Panc1 (cell line): ENCODE data around the gene PTPRF. TPM values are rescaled to one million over a fixed set of nuclear protein-coding genes. Genes with fewer than 3 reads are reported as not detected.

ENCODE experiments used
- ATAC-seq: fragments of 200-7000 bp; cut with Tn5 transposase; 2 replicates; pipeline ENCODE4 v1.9.1; 2020; ENCODE audit warnings: mild to moderate bottlenecking, moderate library complexity
- BruUV-seq: library from RNA; stranded (reverse); fragments of 400-500 nt; replicated peaks from 2 replicates; lab custom pipeline; 2021; lab: Mats Ljungman, UMichigan
- CTCF ChIA-PET: fragments of 300-600 bp; sonication (Branson Sonifier 250); formaldehyde crosslinking; loops from one replicate; lab custom pipeline; 2022; ENCODE audit warnings: antibody characterized with exemption; lab: Charles Lee
- POLR2A ChIA-PET: fragments of 300-600 bp; sonication (Branson Sonifier 250); formaldehyde crosslinking; loops from one replicate; lab custom pipeline; 2022; ENCODE audit warnings: antibody characterized with exemption; lab: Charles Lee
- DNase-seq: peaks from one replicate; pipeline ENCODE4 v3.0.0-alpha.2; 2010; ENCODE audit warnings: low read depth, low spot score
- H3K27ac ChIP-seq: 2 replicates; pipeline ENCODE4 v1.5.1; 2011; ENCODE audit warnings: mild to moderate bottlenecking, low read length, inconsistent platforms
- H3K27me3 ChIP-seq: fragments of 200-500 bp; sonication (Bioruptor generic); 2 replicates; pipeline ENCODE4 v1.6.0; 2014; ENCODE audit warnings: low read length, inconsistent platforms; ENCODE audit not compliant: control insufficient read depth, insufficient read depth
- H3K36me3 ChIP-seq: fragments of 200-500 bp; sonication (Bioruptor generic); 2 replicates; pipeline ENCODE4 v1.5.1; 2014; ENCODE audit warnings: inconsistent platforms, mild to moderate bottlenecking, low read length, moderate library complexity; ENCODE audit not compliant: control insufficient read depth, insufficient read depth
- H3K4me1 ChIP-seq: 2 replicates; pipeline ENCODE4 v1.5.1; 2011; ENCODE audit warnings: inconsistent platforms, mild to moderate bottlenecking, low read length, moderate library complexity; ENCODE audit not compliant: control insufficient read depth, insufficient read depth
- H3K4me3 ChIP-seq, 2 experiments: 2 replicates each; pipeline ENCODE4 v1.5.1; 2011 to 2012; ENCODE audit warnings: low read depth in 2 of 2, low read length in 2 of 2, mild to moderate bottlenecking in 2 of 2, inconsistent platforms in 1 of 2, moderate library complexity in 1 of 2
- H3K9me3 ChIP-seq: fragments of 200-500 bp; sonication (Bioruptor generic); 2 replicates; pipeline ENCODE4 v1.5.1; 2014; ENCODE audit warnings: low read depth, mild to moderate bottlenecking, inconsistent platforms, low read length, moderate library complexity; ENCODE audit not compliant: control insufficient read depth, insufficient read depth
- CTCF ChIP-seq: fragments of 450-650 bp; IDR thresholded peaks from 2 replicates; pipeline ENCODE4 v1.5.1; 2017; ENCODE audit warnings: mild to moderate bottlenecking
- POLR2AphosphoS5 ChIP-seq: IDR thresholded peaks from 2 replicates; pipeline ENCODE4 v1.6.1; 2012; ENCODE audit warnings: mild to moderate bottlenecking, low read depth, low read length, moderate library complexity
- REST ChIP-seq, 2 experiments: IDR thresholded peaks; 2 replicates each; pipeline ENCODE4 v1.6.1; 2011 to 2012; ENCODE audit warnings: low read depth in 2 of 2, control low read depth in 1 of 2, low read length in 1 of 2, mild to moderate bottlenecking in 1 of 2, moderate library complexity in 1 of 2; ENCODE audit not compliant: insufficient read depth in 1 of 2
- SIN3A ChIP-seq: IDR thresholded peaks from 2 replicates; pipeline ENCODE4 v1.6.1; 2012; ENCODE audit warnings: low read depth, mild to moderate bottlenecking, low read length, moderate library complexity, borderline replicate concordance; ENCODE audit not compliant: insufficient read depth
- TCF7L2 ChIP-seq: IDR thresholded peaks from 2 replicates; pipeline ENCODE4 v1.6.1; 2011; ENCODE audit warnings: mild to moderate bottlenecking, low read depth, low read length, inconsistent platforms
- in situ Hi-C: cut with HindIII; loops from 2 replicates; pipeline ENCODE4 v1.10.0; 2016; ENCODE audit warnings: low sequenced_read_pairs, low pct_unique_long_range_greater_than_20kb
- intact Hi-C: fragments of 100-400 bp; cut with micrococcal nuclease; formaldehyde crosslinking; loops from one replicate; pipeline ENCODE4 v1.10.0; 2022; ENCODE audit not compliant: unreplicated experiment
- total RNA-seq: library from RNA; stranded (reverse); gene quantifications from one replicate; pipeline ENCODE4 v1.2.1, GENCODE V29; 2021; ENCODE audit not compliant: unreplicated experiment

Gene PTPRF
- total RNA-seq, 1 experiment from 2014 or later: 77.5 TPM

GRCh38 chr1:43580039-43580438 is 49.4 kb downstream of the PTPRF start:
- no peak overlapping the region for H3K27ac ChIP-seq
- ATAC-seq (no peak), DNase-seq (no peak)
- no peaks in the 10 kb centered on the region for H3K9me3 ChIP-seq
- TF ChIP-seq REST (IDR thresholded peaks at IDR 0.05; ENCODE audit: insufficient read depth in 1 of 2, low read depth in 2 of 2, low read length in 1 of 2) (no peak), SIN3A (no peak), TCF7L2 (no peak), POLR2AphosphoS5 (no peak), CTCF (no peak)
- in situ Hi-C loops (no loop called here), intact Hi-C loops (no loop called here)
- BruUV-seq: no TSS peak
- no peak overlapping the region for H3K4me3 ChIP-seq
- ChIA-PET CTCF (no interaction called here), POLR2A (no interaction called here)
- no peaks in the 10 kb centered on the region for H3K36me3 ChIP-seq
- H3K4me1 ChIP-seq: no peaks in the 10 kb centered on the region
- H3K27me3 ChIP-seq: no peaks in the 10 kb centered on the region

GRCh38 chr1:43582162-43582566 is 51.5 kb downstream of the PTPRF start:
- no peak overlapping the region for H3K27ac ChIP-seq
- ChIA-PET CTCF (interaction anchor here (0.7 kb wide), 1 partner anchor 574 kb away, joined by 3 read pairs; no protein-coding TSS in a partner anchor), POLR2A (interaction anchor here (0.5 kb wide), 1 partner anchor 45 kb away, joined by 10 read pairs; no protein-coding TSS in a partner anchor)
- no peaks in the 10 kb centered on the region for H3K4me1 ChIP-seq
- peak; percentile 69 for DNase-seq
- H3K36me3 ChIP-seq: no peaks in the 10 kb centered on the region
- in situ Hi-C loops (no loop called here), intact Hi-C loops (no loop called here)
- H3K27me3 ChIP-seq: no peaks in the 10 kb centered on the region
- ATAC-seq: peak; percentile 59; the same call in 1 of the 2 replicates
- no peak for TF ChIP-seq SIN3A
- no peak for TF ChIP-seq POLR2AphosphoS5
- TF ChIP-seq CTCF: no peak
- no peak for TF ChIP-seq REST (IDR thresholded peaks at IDR 0.05; ENCODE audit: insufficient read depth in 1 of 2, low read depth in 2 of 2, low read length in 1 of 2)
- no peak for TF ChIP-seq TCF7L2
- BruUV-seq: no TSS peak
- H3K9me3 ChIP-seq: no peaks in the 10 kb centered on the region
- no peak overlapping the region for H3K4me3 ChIP-seq
